GM12865 (cell line): Measurements from ENCODE around the gene ERBIN.
"Not testable (repeated sequence)": the region's sequence is repeated elsewhere in the genome, so short reads cannot be mapped to it uniquely, and the experiment has no call there.

Source experiments
- DNase-seq: peaks from one replicate; pipeline ENCODE4 v3.0.0; 2010; ENCODE audit warnings: low read depth
- H3K4me3 ChIP-seq: 2 replicates; pipeline ENCODE4 v1.5.1; 2011; ENCODE audit warnings: mild to moderate bottlenecking, low read depth, low read length, control low read depth
- TF ChIP-seq, protein P1 (sequence below): IDR thresholded peaks from 2 replicates; pipeline ENCODE4 v1.5.1; 2011; ENCODE audit warnings: low read length, control low read depth, low read depth, inconsistent platforms; ENCODE audit not compliant: insufficient read depth; ENCODE audit errors: missing control alignments

The ERBIN gene

GRCh38 chr5:65886387-65886786 is 40.0 kb upstream of the ERBIN start:
- TF ChIP-seq, protein P1, sequence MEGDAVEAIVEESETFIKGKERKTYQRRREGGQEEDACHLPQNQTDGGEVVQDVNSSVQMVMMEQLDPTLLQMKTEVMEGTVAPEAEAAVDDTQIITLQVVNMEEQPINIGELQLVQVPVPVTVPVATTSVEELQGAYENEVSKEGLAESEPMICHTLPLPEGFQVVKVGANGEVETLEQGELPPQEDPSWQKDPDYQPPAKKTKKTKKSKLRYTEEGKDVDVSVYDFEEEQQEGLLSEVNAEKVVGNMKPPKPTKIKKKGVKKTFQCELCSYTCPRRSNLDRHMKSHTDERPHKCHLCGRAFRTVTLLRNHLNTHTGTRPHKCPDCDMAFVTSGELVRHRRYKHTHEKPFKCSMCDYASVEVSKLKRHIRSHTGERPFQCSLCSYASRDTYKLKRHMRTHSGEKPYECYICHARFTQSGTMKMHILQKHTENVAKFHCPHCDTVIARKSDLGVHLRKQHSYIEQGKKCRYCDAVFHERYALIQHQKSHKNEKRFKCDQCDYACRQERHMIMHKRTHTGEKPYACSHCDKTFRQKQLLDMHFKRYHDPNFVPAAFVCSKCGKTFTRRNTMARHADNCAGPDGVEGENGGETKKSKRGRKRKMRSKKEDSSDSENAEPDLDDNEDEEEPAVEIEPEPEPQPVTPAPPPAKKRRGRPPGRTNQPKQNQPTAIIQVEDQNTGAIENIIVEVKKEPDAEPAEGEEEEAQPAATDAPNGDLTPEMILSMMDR = no peak
- no peak overlapping the region for H3K4me3 ChIP-seq
- no peak for DNase-seq

- not testable (repeated sequence) for H3K4me3 ChIP-seq, DNase-seq
Measured at GRCh38 chr5:65892024-65892423, 34.4 kb upstream of the ERBIN start.

DNA sequence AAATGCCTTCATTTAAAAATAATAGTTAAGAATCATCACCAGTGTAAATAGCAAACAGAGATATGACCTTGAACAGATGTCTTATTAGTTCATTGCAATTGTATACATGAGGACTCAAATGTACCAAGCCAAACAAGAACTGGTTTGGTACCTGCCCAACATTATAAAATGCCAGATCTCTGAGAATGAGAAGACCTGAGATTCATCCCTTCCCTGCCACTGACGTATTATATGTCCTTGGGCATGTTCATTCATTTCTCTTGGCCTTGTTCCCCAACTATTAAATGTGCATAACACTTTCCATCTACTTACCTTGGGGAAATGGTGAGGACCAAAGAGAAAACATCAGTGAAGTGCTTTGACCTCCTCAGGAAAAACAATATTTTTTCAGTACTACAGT is 33.6 kb upstream of the ERBIN start:
- no peak overlapping the region for H3K4me3 ChIP-seq
- DNase-seq = no peak
- TF ChIP-seq, protein P1 = no peak

DNA sequence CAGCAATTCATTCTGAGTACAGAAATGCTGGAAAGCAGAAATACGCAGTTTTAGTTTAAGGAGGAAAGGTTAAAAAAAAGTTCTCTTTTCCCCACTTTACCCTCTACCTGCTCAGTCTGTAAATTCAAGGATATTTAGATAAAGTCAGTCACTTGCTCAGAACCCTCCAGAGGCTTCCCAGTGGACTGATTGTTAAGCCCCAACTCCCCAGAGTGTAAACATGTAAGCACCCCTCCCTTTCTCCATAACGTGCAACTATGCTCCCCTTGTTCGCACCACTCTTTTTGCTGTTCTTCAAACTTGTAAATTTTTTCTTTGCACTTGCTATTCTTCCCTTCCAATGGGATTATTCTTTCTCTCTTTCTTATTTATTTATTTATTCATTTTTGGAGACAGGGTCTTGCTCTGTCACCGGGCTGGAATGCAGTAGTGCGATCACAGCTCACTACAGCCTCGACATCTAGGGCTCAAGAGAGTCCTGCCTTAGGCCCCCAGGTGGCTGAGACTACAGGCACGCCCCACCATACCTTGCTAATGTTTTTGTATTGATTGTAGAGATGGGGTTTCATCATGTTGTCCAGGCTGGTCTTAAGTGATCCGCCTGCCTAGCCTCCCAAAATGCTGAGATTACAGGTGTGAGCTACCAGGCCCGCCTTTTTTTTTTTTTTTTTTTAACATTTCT is 32.5 kb upstream of the ERBIN start:
- no peak overlapping the region for H3K4me3 ChIP-seq
- TF ChIP-seq, protein P1 = no peak
- DNase-seq = no peak

GRCh38 chr5:65895891-65896290 is 30.5 kb upstream of the ERBIN start:
- peak; percentile 7 for DNase-seq
- H3K4me3 ChIP-seq = no peak overlapping the region
- TF ChIP-seq, protein P1 = no peak

- TF ChIP-seq, protein P1 = no peak
- no peak for DNase-seq
- H3K4me3 ChIP-seq = no peak overlapping the region
Measured at GRCh38 chr5:65900746-65901145, 25.6 kb upstream of the ERBIN start.

DNA sequence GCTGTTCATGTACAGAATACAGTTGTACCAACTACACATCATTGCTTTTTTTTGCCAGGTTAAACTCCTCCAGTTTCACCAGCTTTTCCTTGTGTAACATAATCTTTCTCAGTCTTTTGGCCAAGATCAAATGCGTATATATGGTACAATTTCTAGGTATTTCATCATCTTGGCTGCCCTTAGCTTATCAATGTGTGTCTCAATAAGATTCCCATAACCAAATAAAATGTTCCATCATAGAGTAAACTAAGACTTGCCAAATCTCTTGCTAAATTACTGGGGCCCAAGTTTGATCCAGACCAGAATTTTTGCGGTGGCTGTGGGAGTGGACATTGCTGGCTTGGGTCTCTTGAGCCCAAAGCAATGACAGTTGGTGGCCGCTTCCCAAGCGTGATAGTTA is 24.3 kb upstream of the ERBIN start:
- TF ChIP-seq, protein P1 = no peak
- H3K4me3 ChIP-seq = no peak overlapping the region
- DNase-seq = no peak
